ENCODE data around the gene SNX33.
A peak's percentile ranks its signal among the peaks of the same experiment; 100 is the strongest.

SNX33 gene

DNA sequence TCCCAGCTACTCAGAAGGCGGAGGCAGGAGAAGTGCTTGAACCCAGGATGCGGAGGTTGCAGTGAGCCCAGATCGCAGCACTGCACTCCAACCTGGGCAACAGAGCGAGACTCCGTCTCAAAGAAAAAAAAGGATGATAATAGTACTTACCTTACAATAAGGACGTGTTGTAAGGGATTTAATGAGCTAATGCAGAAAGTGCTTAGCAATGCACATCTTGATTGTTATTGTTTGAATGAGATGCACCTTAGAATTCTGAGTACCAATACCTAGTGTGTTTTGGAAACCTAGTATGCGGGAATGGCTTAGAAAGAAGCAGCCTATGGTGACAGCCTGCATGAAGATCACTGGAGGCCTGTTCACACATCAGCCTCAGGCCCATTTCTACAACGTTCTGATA lies 41.7 kb upstream of the SNX33 start:
- Histone ChIP-seq H3K9ac (ENCODE audit: low read depth, low read length, poor library complexity, severe bottlenecking) (peak overlapping the region; percentile 62), H2AFZ (ENCODE audit: low read length) (no peak overlapping the region), H3K9me2 (replicated peaks; ENCODE audit: low read depth, low read length) (no peaks in the 10 kb centered on the region), H3K4me3 (ENCODE audit: low read length, poor library complexity, severe bottlenecking) (peak overlapping the region; percentile 56), H4K20me1 (ENCODE audit: insufficient read depth, low read length, poor library complexity, severe bottlenecking) (no peaks in the 10 kb centered on the region), H3K4me2 (ENCODE audit: low read depth, low read length, poor library complexity, severe bottlenecking) (peak overlapping the region; percentile 82), H3K79me2 (ENCODE audit: insufficient read depth, low read length) (no peaks in the 10 kb centered on the region), H3K9me3 (ENCODE audit: insufficient read depth, low read depth, low read length) (no peaks in the 10 kb centered on the region), H3K27me3 (ENCODE audit: insufficient read depth, low read length, poor library complexity, severe bottlenecking) (no peaks in the 10 kb centered on the region), H3K36me3 (ENCODE audit: insufficient read depth, low read length) (peaks cover 39% of the 10 kb centered on the region; the same call in 1 of the 2 replicates), H3K4me1 (ENCODE audit: insufficient read depth, low read length, poor library complexity, severe bottlenecking) (peaks cover 31% of the 10 kb centered on the region), H3F3A (ENCODE audit: low read depth) (peaks cover 15% of the 10 kb centered on the region)
- TF ChIP-seq CTCF (conservative IDR thresholded peaks at IDR 0.05; ENCODE audit: low read length) = no peak
- no peak for TF ChIP-seq EZH2phosphoT487 (IDR thresholded peaks at IDR 0.05; ENCODE audit: borderline replicate concordance)

GRCh38 chr15:75606711-75607699 lies 40.7 kb upstream of the SNX33 start:
- Histone ChIP-seq H3K9me3 (ENCODE audit: insufficient read depth, low read depth, low read length) (no peaks in the 10 kb centered on the region), H3K4me1 (ENCODE audit: insufficient read depth, low read length, poor library complexity, severe bottlenecking) (peaks cover 31% of the 10 kb centered on the region), H3K36me3 (ENCODE audit: insufficient read depth, low read length) (peaks cover 37% of the 10 kb centered on the region; the same call in 1 of the 2 replicates), H3K27me3 (ENCODE audit: insufficient read depth, low read length, poor library complexity, severe bottlenecking) (no peaks in the 10 kb centered on the region), H3K9me2 (replicated peaks; ENCODE audit: low read depth, low read length) (no peaks in the 10 kb centered on the region), H3F3A (ENCODE audit: low read depth) (peaks cover 15% of the 10 kb centered on the region), H3K4me3 (ENCODE audit: low read length, poor library complexity, severe bottlenecking) (peak overlapping the region; percentile 56), H3K79me2 (ENCODE audit: insufficient read depth, low read length) (no peaks in the 10 kb centered on the region), H3K9ac (ENCODE audit: low read depth, low read length, poor library complexity, severe bottlenecking) (peak overlapping the region; percentile 62), H2AFZ (ENCODE audit: low read length) (peak overlapping the region; percentile 3; the same call in 1 of the 2 replicates), H3K4me2 (ENCODE audit: low read depth, low read length, poor library complexity, severe bottlenecking) (peak overlapping the region; percentile 82), H4K20me1 (ENCODE audit: insufficient read depth, low read length, poor library complexity, severe bottlenecking) (no peaks in the 10 kb centered on the region)
- TF ChIP-seq EZH2phosphoT487 (IDR thresholded peaks at IDR 0.05; ENCODE audit: borderline replicate concordance) (no peak), CTCF (conservative IDR thresholded peaks at IDR 0.05; ENCODE audit: low read length) (no peak)

DNA sequence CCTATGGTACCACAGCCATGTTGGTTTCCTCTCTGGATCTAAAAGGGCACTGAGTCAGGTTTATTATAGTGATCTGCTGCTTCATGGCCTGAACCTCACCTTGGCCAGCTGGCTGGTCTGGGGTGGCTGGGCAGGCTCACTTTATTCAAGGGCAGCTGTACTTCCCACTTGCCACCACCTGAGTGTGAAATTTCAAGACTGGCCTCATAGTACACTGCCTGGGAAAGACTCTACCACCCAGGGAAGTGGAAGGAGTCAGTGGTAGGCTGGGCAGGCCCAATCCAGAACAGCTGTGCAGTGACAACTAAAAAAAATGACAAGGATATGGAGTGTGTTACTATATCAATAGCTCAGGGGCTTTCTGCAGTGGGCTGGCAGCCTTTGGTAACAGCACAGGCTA lies 30.9 kb upstream of the SNX33 start:
- Histone ChIP-seq H3K27me3 (ENCODE audit: insufficient read depth, low read length, poor library complexity, severe bottlenecking) (no peaks in the 10 kb centered on the region), H4K20me1 (ENCODE audit: insufficient read depth, low read length, poor library complexity, severe bottlenecking) (no peaks in the 10 kb centered on the region), H3K36me3 (ENCODE audit: insufficient read depth, low read length) (peaks cover 44% of the 10 kb centered on the region; the same call in 1 of the 2 replicates), H3K9me3 (ENCODE audit: insufficient read depth, low read depth, low read length) (no peaks in the 10 kb centered on the region), H3K79me2 (ENCODE audit: insufficient read depth, low read length) (no peaks in the 10 kb centered on the region), H3K4me2 (ENCODE audit: low read depth, low read length, poor library complexity, severe bottlenecking) (no peak overlapping the region), H3K4me1 (ENCODE audit: insufficient read depth, low read length, poor library complexity, severe bottlenecking) (peaks cover 15% of the 10 kb centered on the region), H3F3A (ENCODE audit: low read depth) (peaks cover 2% of the 10 kb centered on the region; the same call in 1 of the 2 replicates), H2AFZ (ENCODE audit: low read length) (no peak overlapping the region), H3K9me2 (replicated peaks; ENCODE audit: low read depth, low read length) (no peaks in the 10 kb centered on the region), H3K9ac (ENCODE audit: low read depth, low read length, poor library complexity, severe bottlenecking) (no peak overlapping the region), H3K4me3 (ENCODE audit: low read length, poor library complexity, severe bottlenecking) (no peak overlapping the region)
- no peak for TF ChIP-seq CTCF (conservative IDR thresholded peaks at IDR 0.05; ENCODE audit: low read length)
- no peak for TF ChIP-seq EZH2phosphoT487 (IDR thresholded peaks at IDR 0.05; ENCODE audit: borderline replicate concordance)

Data from Loucy (cell line).